ENCODE measurements around the gene KREMEN1. TPM values are rescaled to one million over a fixed set of nuclear protein-coding genes. Genes with fewer than 3 reads are reported as not detected.
"Not testable (repeated sequence)": the region's sequence is repeated elsewhere in the genome, so short reads cannot be mapped to it uniquely, and the experiment has no call there.

The KREMEN1 gene, protein sequence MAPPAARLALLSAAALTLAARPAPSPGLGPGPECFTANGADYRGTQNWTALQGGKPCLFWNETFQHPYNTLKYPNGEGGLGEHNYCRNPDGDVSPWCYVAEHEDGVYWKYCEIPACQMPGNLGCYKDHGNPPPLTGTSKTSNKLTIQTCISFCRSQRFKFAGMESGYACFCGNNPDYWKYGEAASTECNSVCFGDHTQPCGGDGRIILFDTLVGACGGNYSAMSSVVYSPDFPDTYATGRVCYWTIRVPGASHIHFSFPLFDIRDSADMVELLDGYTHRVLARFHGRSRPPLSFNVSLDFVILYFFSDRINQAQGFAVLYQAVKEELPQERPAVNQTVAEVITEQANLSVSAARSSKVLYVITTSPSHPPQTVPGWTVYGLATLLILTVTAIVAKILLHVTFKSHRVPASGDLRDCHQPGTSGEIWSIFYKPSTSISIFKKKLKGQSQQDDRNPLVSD
- total RNA-seq, result not detected

DNA sequence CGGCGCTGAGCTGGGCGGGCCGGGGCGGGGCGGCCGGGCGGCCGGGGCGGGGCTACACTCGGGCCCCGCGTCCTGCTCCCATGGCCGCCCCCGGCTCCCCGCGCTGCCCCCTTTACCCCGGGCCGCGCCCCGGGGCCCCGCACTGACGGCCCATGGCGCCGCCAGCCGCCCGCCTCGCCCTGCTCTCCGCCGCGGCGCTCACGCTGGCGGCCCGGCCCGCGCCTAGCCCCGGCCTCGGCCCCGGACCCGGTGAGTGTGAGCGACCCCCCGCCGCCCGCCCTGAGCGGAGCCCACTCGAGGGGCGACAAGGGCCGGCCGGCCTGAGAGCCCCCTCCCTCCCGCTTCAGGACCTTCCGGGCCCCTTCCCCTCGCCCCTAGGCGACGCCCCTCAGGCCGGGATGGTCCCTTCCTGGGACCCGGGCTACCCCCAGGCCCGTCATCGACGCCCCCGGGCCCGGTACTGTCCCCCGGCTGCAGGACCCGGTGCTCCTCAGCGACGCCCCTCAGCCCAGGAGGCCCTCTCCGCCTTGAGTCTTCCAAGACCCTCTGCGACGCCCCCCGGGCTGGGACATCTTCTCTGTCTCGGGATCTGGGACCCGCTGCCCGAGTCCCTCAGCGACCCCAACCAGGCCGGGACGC is at the start of gene KREMEN1:
KREMEN1 (plus strand) TSS at position 57 of the 639 bp plus-strand sequence; CDS start at position 153, 96 bp downstream.
- no peak for DNase-seq

DNA sequence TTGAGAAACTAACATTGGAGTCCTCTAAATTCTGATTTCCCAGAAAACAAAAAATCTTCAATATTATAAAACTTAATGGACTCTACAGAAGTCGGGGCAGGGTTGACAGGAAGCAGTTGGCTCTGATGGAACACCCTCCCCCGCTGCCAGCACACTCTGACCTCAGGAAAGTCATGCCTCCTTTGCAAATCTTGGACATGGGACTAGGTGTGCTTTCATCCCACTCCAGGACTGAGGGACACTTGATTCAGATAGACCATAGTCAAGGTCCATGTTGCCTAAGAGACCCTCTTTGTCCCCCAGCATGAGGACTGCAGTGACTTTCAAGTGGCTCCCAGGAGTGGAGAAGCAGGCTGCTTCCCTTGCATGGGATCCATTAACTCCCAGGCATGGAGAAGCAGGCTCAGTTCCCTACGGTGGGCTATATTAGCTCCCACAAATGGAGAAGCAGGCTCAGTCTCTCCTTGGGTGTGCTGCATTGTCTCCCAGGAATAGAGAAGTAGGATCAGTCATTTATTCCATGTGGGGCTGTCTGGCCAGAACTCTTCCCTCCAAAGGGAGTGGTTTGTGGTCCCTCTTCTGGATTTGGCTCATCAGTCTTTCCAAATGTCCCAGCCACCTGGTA is 49.6 kb upstream of the KREMEN1 start:
- DNase-seq, result no peak

DNA sequence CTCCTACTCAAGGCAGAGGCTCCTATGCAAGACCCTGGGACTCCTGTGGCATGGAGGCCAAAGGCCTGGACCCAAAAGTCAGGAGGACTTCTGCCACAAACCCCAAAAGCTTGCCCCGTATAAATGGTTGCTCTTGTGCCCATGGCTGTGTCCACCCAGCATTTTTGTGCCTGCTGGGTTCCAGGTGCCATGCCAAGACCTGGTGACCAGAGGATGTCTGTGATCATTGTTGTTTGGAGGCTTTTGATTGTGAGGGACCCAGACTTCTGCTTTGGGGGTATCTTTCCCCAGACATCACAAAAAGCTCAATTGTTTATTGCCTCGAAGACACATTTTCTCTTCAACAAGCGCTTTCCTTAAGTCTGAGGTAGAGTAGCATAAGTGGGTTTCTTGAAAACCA is 46.3 kb upstream of the KREMEN1 start:
- no peak for DNase-seq

DNA sequence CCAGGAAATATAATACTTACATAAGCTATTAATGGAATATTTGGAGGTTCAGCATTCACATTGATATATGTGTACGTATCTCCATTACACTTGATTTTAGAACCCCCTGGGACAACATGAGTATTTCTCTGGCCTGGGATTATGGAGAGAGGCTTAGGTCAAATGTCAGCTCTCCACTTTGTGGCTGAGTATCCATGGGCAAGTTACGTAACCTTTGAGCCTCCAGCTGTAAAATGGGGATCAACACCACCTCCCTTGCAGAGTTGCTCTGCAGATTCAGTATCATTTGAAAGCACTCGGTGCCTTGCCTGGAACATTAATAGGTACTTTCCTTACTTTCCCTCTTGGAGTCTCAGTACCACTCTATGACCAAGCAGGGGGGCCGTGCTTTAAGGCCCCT is 44.4 kb upstream of the KREMEN1 start:
- DNase-seq, result no peak

DNA sequence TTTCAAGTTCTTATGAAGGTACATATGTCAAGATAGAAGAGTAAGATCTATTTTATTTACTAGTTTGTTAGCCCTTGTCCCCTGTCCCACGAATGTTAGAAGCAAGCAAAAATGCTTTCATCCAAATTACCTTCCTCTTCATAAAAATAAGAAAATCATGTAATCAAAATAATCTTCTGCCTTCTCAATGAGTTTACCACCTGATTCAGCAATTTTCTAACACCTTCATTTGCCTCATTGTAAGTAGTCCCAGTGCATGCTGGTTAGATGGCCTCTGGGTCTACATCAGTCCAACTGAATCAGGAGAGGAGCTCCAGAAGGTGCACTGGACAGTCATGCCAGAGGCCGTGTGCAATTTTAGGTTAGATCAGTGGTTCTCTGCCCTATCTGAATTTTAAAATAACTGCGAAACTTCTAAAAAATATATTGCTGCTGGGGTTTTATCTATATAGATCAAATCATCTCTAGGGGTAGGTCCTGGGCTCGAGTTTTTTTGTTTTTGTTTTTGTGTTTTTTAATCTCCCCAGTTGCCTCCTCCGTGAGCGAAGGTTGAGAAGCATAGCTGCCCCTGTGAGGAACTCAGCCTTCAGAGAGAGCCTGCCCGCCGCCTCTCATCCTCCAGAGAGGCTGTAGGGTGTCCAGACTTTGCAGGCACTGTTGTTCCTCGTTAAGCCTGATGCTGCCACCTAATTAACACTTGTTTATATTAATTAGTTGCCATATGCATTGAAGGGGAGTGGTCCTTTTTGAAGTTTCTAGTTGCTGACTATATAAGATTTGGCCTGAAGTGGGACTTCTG is 43.4 kb upstream of the KREMEN1 start:
- DNase-seq, result no peak

DNA sequence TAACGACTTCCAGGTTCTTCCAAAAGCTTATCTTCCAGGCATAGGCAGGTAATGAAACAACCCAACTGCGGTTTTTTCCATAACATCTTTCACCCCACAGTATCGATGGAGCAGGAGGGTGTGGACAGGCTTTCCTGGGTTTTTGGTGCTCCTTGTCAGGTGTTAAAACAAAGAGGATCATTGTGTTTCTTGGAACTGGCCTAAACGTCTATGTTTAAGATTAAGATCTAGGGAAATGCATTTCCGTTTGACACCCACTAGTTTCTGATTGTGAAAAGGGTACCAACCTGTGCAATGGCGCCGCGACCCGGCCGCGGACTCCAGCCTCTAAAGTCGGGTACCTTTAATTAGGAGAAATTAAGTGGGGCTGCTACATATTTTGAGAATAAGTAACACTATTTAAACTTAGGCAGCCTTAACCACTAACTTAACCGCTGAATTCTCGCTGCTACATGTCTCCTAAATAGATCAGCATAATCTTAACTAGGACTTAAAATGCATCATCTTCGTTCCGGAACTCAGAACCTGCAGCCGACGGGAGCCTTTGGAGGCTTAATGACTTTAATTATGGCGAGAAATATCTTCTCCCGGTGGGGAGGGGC is 42.7 kb upstream of the KREMEN1 start:
- DNase-seq, result no peak

DNA sequence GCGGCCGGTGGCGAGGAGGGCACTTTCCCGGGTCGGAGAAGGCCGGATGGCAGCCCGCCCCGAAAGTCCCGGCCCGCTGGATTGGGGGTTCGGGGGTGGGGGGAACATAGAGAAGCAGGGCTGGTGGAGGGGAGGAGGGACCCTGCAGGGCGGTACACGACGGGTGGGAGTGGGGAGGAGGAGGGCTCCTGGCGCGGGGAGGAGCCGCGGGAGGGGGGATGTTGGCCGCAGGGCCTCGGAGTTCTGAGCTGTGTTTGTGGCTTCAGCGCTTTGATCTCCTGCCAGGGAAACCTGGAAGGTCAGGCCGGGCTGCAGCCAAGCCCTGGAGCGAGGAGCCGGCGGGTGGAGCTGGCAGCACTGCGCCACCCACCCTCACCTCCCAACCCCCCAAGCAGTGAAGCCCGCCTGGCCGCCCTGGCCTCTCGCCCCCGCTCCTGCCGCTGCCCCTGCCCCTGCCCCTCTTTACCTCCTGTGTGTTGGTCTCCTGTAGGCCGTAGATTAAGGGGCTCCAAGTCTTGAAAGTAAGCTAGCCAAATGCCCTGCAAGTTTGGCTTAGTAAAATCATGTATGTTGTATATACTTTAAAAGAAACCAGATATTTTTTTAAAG is 42.1 kb upstream of the KREMEN1 start:
- no peak for DNase-seq

DNA sequence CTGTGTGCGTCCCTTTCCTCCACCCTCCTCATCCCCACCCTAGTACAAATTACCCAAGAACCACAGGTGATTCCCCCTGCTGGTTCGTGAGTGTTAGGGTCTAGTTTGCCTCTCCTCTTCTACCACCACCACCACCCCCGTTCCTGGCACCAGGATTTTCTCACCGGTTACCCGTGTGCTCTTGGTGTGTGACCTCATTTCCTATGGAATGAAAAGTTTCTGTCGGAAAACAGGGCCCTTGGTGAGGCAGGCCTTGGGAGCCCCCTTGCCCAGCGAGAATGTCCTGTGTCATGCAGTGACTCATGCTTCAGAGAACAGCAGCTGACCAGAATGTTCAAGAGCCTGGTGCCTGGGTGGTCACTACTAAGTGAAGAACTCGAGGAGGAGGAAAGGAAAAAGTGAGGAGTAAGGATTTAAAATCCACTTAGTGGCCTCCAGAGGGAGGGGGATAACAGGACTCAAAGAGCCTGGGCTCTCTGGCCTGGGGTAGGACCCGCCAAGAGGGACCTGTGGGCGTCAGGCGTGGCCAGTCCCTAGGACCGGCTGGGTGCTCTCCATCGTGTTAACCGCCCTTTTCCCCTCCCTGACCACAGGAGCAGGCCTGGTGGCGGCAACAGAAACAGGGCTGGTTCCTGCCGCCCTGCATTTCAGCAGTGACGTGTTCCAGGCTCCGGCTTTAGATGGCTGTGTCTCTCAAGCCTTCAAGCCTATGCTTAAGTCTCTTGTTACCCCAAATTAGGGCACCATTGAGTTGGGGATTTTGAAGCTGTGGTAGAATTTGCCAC is 41.4 kb upstream of the KREMEN1 start:
- no peak for DNase-seq

DNA sequence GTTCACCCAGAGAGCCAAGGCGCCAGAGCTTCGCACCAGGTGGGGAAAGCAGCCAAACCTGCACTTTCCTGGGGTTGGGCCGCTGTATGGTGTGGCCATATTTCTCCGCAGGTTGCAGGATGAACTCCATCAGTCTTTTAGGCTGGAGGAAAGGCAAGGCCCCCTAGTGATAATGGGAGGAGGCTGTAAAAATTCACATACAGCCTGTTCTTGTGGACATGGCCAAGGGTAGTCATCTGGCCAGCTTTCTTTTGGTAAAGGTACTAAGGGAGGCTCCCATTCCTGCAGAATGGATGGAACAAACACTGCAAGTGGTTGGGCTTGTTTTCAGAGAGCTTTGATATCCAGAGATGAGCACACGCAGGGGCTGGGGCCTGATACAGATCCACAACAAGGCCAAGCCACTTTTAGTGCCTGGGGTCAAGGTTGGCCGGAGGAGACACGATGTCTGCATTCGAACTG is 40.8 kb upstream of the KREMEN1 start:
- no peak for DNase-seq

DNA sequence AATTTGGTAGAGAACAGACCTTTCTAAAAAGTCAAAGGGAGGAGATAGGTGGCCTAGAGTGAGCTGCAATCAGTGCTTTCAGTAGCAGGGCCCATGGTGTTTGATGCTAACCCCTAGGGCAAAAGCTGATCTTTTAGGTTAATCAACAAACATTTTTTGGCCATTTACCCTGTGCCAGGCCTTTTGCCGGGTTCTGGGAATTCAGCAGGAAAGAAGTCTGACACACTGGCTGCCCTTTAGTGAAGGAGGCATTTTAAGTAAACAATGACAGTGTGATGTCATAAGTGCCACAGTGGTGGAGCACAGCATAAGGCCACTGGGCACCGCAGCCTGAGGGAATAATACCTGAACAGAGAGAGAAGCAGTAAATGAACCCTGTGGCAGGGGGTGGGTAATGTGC is 40.3 kb upstream of the KREMEN1 start:
- DNase-seq, result no peak

DNA sequence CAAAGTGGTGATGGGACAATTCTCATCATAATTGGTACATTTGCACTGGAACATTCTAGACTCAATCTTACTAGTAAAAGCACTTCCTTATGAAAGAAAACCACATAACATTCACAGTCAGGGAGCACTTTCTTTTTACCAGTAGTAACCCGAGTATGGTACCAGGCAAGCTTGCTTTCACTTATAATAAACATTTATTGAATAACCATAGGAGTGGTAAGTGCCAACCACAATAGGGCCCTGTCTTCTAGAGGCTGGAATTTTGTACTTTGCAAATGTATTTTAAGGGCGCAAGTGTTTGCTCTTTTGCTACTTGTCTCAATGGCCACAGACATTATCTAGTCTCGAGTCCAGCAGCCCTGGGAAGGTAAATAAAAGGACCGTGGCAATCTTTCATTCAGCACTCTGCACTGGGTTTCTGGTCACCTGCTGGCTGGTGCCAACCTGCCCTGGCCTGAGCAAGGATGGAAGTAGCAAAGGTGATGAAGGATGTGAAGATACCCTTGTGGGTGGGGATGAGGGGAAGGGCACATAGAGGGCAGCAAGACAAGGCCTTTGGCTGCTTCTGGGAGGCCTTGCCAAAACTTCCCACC is 35.4 kb upstream of the KREMEN1 start:
- no peak for DNase-seq

DNA sequence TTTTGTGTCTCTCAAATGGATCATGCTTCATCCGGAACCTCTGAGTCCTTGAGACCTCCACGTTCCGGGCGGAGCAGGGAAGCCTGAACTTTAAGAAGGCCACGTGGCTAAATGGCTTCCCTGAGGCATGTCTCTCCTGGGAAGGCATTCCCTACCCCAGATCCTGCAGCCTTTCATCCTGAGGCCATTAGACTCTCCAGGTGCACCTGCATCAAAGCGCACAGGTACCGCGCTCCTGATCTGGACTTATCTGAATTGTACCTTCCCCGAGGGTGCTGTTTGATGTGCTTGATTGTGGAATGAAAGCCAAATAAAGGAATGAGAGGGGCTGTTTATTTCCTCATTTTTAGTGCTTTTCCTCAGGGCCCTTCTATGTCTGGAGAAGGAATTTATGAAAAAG is 33.7 kb upstream of the KREMEN1 start:
- no peak for DNase-seq

DNA sequence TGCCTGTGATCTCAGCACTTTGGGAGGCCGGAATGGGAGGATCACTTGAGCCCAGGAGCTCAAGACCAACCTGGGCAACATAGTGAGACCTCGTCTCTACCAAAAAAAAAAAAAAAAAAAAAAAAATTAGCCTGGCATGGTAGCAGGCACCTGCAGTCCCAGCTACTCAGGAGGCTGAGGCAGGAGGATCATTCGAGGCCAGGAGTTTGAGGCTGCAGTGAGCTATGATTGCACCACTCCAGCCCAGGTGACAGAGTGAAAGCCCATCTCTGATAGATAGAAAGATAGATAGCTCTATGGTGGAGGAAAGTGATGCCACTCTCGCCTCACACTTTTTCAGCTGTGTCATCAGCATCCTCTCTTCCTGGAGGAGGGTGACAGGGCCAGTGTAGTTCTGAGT is 33.2 kb upstream of the KREMEN1 start:
- DNase-seq, result not testable (repeated sequence)

DNA sequence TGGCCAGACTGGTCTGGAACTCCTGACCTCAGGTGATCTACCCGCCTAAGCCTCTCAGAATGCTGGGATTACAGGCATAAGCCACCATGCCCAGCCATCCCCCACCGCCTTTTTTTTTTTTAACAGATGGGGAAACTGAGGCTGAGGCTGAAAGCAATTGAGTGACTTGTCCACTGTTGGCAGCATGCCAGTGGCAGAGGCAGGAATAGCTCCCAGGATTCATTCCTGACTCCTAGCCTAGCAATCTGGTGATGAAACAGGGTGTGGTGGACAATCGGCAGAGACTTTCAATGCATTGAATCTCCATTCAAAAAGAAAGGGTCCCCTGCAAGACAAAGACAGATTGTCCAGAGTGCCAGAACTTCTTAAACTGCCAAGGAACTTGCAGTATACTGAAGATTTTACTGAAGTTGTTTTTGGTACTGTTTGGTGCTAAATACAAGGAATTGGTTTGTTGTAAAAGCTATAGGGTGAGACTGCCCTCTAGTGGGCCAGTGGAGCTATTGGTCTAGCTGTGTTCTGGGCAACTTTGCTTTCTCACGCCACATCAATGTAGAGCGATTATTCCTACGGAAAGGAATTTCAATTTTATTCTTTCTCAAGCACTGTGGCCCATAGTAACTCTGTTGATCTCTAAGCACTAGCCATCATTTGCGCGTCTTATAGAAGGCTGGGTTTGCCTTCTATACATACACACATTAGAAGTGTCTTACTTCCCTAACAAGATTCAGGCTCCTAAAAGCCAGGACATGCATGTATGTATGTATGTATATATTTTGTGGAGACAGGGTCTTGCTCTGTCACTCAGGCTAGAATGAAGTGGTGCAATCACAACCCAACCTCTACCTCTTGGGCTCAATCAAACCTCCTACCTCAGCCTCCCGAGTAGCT is 32.2 kb upstream of the KREMEN1 start:
- DNase-seq, result peak; percentile 65

DNA sequence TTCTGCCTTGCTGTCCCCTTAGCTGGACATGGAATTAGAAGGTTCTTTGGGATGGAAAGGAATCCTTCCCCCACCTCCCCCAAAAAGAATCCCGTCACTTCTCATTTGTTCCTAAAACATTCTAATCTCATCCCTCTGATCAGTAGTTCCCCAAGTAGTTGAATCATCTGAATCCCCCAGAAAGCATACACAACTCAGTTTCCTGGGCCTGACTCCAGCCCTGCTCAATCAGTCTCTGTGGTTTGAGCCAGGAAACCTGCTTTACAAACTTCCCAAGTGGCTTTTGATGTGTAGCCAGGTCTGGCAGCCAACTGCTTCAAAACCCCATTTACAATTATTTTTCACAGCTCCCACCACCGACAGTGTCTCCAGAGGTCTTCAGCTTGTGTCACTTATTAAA is 31.4 kb upstream of the KREMEN1 start:
- no peak for DNase-seq

DNA sequence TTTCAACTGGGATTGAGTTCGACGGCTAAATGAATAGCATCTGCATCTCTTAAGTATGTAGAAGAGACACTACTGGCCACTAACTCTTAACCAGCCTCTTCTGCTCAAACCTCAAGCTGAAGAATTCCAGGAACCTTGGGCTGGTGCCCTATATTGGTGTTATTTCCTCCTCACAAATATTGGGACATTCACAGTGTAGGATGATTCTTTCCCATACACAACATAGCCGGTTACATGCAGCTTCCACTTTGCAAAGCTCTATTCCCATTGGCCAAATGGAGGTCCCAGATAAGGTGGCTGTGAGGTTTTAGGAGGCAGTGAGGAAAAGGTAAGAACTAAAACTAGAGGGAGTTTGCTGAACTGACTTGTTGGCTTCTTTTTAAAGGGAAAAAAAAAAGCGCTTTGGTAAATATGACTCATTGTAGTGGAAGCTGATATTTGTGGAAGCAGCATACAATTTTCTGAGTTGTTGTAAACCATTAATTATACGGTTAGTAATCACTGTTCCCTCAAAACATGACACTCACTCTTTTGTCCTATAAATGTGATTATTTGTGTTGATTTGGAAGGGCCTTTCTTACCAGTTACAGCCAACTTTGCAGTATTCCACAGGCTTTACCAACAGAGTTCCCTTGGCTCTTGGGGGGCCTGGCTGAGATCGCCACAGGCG is 28.8 kb upstream of the KREMEN1 start:
- no peak for DNase-seq

DNA sequence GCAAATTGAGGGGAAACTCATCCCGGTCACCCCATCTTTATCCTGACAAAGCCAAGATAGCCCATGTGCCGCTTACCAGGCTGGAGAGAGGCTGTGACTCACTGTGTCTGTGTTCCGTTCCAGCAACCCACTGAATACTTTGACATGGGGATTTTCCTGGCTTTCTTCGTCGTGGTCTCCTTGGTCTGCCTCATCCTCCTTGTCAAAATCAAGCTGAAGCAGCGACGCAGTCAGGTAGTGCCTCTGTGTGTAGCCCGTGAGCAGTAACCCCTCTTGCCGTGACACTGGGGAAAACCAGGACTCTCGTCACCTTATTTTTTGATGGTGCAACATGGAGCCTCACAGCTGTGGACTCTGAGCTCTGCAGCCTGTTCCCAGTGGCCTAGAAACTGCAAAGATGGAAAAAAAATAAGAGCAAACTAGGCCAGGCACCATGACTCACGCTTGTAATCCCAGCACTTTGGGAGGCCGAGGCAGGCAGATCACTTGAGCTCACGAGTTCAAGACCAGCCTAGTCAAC is 28.1 kb upstream of the KREMEN1 start:
- no peak for DNase-seq

DNA sequence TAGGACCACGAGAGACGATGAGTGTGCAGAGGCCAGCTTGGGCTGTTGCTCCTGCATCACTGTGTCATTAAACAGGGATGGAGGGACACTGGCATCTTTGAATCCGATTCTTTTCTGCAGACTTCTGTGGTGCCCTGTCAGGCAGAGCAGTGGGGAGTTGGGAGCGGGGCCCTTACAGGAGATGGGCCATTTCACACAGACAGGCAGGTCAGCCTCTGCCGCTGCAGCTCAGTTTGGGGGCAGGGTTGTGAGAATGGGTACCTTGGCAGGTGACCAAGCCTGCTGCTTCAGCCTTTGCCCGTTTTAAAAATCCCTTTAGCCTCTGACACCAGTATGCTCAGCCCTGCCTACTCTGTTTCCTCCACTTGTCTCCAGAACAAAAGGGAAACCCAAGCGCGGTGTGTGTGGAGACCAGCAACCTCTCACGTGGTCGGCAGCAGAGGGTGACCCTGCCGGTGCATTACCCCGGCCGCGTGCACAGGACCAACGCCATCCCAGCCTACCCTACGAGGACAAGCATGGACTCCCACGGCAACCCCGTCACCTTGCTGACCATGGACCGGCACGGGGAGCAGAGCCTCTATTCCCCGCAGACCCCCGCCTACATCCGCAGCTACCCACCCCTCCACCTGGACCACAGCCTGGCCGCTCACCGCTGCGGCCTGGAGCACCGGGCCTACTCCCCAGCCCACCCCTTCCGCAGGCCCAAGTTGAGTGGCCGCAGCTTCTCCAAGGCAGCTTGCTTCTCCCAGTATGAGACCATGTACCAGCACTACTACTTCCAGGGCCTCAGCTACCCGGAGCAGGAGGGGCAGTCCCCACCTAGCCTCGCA is 23.8 kb upstream of the KREMEN1 start:
- DNase-seq, result no peak

Data from effector CD4-positive, alpha-beta T cell (primary cell).